Kidney (tissue), 22 donors: ENCODE measurements around the gene EIF2S3B. TPM values are rescaled to one million over a fixed set of nuclear protein-coding genes. Genes with fewer than 3 reads are reported as not detected.

Experiments
- DNase-seq, 5 donors: peaks; one replicate each; pipeline ENCODE4 v3.0.0-alpha.2; 2013 to 2020
- FAIRE-seq: peaks from 2 replicates; lab custom pipeline; 2012; peaks lifted over from hg19 to GRCh38; lab: Jason Lieb, UNC
- H3K27ac ChIP-seq, 2 donors: one replicate each; pipeline ENCODE4 v1.7.0; 2013; ENCODE audit warnings: low read depth in 2 of 2, low read length in 2 of 2, inconsistent platforms in 1 of 2
- H3K27me3 ChIP-seq: one replicate; pipeline ENCODE4 v1.7.1; 2013; ENCODE audit warnings: low read length, inconsistent platforms; ENCODE audit not compliant: control insufficient read depth, insufficient read depth
- H3K36me3 ChIP-seq, 3 donors: one replicate each; pipeline versions ENCODE4 v1.7.0 to v1.7.1; 2013; ENCODE audit warnings: low read length in 3 of 3, control low read depth in 1 of 3, inconsistent platforms in 1 of 3; ENCODE audit not compliant: insufficient read depth in 3 of 3, control insufficient read depth in 2 of 3
- H3K4me1 ChIP-seq, 3 donors: one replicate each; pipeline versions ENCODE4 v1.7.0 to v1.7.1; 2013; ENCODE audit warnings: low read length in 3 of 3, inconsistent platforms in 1 of 3, low read depth in 1 of 3; ENCODE audit not compliant: control insufficient read depth in 2 of 3, insufficient read depth in 2 of 3
- H3K4me3 ChIP-seq, 3 donors: one replicate each; pipeline versions ENCODE4 v1.7.0 to v1.8.1; 2013; ENCODE audit warnings: low read length in 3 of 3, control low read depth in 1 of 3, inconsistent platforms in 1 of 3
- H3K9ac ChIP-seq, 3 donors: one replicate each; pipeline versions ENCODE4 v1.7.0 to v1.7.1; 2013; ENCODE audit warnings: low read length in 3 of 3, control low read depth in 1 of 3, inconsistent platforms in 1 of 3
- H3K9me3 ChIP-seq, 3 donors: one replicate each; pipeline versions ENCODE4 v1.7.0 to v1.7.1; 2013; ENCODE audit warnings: low read length in 3 of 3, control low read depth in 1 of 3, inconsistent platforms in 1 of 3; ENCODE audit not compliant: control insufficient read depth in 2 of 3, insufficient read depth in 1 of 3
- intact Hi-C: fragments of 100-400 bp; cut with DNase I; formaldehyde crosslinking; loops from one replicate; pipeline ENCODE4 v1.11.1; 2022
- long read RNA-seq, 10 donors: library from polyadenylated mRNA in 1 of 10; unstranded in 1 of 10; transcript quantifications; one replicate each; pipeline ENCODE4 v2.0.0 and lab custom pipeline, GENCODE V29; 2021 to 2026
- polyA plus RNA-seq: library from polyadenylated mRNA; stranded (reverse); fragments of 350-450 nt; fragmentation: Illumina TruSeq; extraction: RNeasy Lipid Tissue Mini Kit (QIAGEN cat#74804); gene quantifications from one replicate; pipeline ENCODE4 v1.2.3, GENCODE V29; 2014; ENCODE audit warnings: low read depth, low replicate concordance; ENCODE audit not compliant: insufficient read depth
- total RNA-seq: library from RNA; stranded (reverse); fragmentation: NEBNext Ultra II Directional; extraction: Animal tissue kit (Norgen Biotek cat#: 25700); gene quantifications from one replicate; pipeline ENCODE4 v1.2.1, GENCODE V29; 2021
- TF ChIP-seq, protein P1 (sequence below): IDR thresholded peaks from 3 replicates; pipeline ENCODE4 v1.5.1; 2012; ENCODE audit warnings: mild to moderate bottlenecking, moderate library complexity, borderline replicate concordance; ENCODE audit not compliant: insufficient read depth; ENCODE audit errors: extremely low read depth
- donor health status: control.
- donor health status: control.
- donor health status: control.
- donor health status: control.
- donor health status: control.
- donor health status: DM: yes; HTN: yes; CAD: no.
- donor health status: Normal renal cell carcinoma (clear cell type).

EIF2S3B gene
- 1.5 TPM for total RNA-seq
- polyA plus RNA-seq = not detected
- long read RNA-seq, donor 1 = 0 reads
- long read RNA-seq, donor 2 = 0 reads
- long read RNA-seq, donor 3 = 0 reads
- long read RNA-seq, donor 4, partial matches to known transcripts = 0 of 2 reads
- long read RNA-seq, donor 4, other reads (novel, unspliced or antisense) = 0 of 2 reads
- long read RNA-seq, donor 5, partial matches to known transcripts = 0 of 1 reads
- long read RNA-seq, donor 5, other reads (novel, unspliced or antisense) = 0 of 1 reads
- long read RNA-seq, donor 6 = 0 reads
- long read RNA-seq, donor 7 = 0 reads
- long read RNA-seq, donor 8 = 0 reads
- long read RNA-seq, donor 9 = 0 reads
- long read RNA-seq, donor 10, partial matches to known transcripts = 0 of 1 reads
- long read RNA-seq, donor 10, other reads (novel, unspliced or antisense) = 0 of 1 reads

DNA sequence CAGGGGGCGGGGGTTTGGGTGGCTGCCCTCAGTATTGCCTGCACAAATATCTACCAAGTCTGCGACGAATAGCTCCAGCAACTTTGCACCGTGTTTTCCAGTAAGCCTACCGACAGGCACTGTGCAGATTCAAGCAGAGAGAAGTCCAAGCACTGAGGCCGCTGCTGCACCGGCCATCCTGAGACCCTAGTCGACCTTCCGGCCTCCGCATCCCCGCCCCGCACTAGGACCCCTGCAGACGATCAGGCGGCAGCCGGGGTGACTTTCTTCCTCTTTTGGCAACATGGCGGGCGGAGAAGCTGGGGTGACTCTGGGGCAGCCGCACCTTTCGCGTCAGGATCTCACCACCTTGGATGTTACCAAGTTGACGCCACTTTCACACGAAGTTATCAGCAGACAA is at the start of gene EIF2S3B:
Gene EIF2S3B (plus strand): TSS at position 271 of the 400 bp plus-strand sequence. CDS start 13 bp downstream, at position 284.
- Histone ChIP-seq H3K27ac (no peak within 1 kb of the TSS), H3K36me3 (no peaks in the 10 kb centered on the region), H3K9ac (no peak within 1 kb of the TSS), H3K9me3 (no peaks in the 10 kb centered on the region), H3K4me3 (no peak within 1 kb of the TSS), H3K27me3 (no peaks in the 10 kb centered on the region), H3K4me1 (no peaks in the 10 kb centered on the region)
- intact Hi-C loops = no loop called here
- TF ChIP-seq, protein P1, sequence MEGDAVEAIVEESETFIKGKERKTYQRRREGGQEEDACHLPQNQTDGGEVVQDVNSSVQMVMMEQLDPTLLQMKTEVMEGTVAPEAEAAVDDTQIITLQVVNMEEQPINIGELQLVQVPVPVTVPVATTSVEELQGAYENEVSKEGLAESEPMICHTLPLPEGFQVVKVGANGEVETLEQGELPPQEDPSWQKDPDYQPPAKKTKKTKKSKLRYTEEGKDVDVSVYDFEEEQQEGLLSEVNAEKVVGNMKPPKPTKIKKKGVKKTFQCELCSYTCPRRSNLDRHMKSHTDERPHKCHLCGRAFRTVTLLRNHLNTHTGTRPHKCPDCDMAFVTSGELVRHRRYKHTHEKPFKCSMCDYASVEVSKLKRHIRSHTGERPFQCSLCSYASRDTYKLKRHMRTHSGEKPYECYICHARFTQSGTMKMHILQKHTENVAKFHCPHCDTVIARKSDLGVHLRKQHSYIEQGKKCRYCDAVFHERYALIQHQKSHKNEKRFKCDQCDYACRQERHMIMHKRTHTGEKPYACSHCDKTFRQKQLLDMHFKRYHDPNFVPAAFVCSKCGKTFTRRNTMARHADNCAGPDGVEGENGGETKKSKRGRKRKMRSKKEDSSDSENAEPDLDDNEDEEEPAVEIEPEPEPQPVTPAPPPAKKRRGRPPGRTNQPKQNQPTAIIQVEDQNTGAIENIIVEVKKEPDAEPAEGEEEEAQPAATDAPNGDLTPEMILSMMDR = no peak
- FAIRE-seq (no peak), DNase-seq (peak in 1 of 5 donors; percentile 56)

DNA sequence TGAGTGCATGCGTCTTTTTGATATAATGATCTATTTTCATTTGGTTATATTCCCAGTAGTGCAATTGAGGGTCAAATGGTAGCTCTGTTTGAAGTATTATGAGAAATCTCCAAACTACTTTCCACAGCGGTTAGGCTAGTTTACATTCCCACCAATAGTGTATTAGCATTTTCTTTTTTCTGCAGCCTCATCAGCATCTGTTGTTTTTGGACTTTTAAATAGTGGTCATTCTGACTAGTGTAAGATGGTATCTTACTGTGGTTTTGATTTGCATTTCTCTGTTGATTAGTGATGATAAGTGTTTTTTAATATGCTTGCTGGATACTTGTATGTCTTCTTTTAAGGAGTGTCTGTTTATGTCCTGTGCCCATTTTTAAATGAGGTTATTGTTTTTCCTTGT is 48.8 kb upstream of the EIF2S3B start:
- no peak overlapping the region for H3K4me3 ChIP-seq
- peaks cover 0 to 2% (median 2%) of the 10 kb centered on the region in 3 donors for H3K9me3 ChIP-seq
- H3K4me1 ChIP-seq = no peaks in the 10 kb centered on the region
- H3K9ac ChIP-seq = no peak overlapping the region
- H3K27me3 ChIP-seq = no peaks in the 10 kb centered on the region
- DNase-seq = no peak
- no peak for FAIRE-seq
- intact Hi-C loops = no loop called here
- no peaks in the 10 kb centered on the region for H3K36me3 ChIP-seq
- TF ChIP-seq, protein P1 = no peak
- H3K27ac ChIP-seq = no peak overlapping the region

DNA sequence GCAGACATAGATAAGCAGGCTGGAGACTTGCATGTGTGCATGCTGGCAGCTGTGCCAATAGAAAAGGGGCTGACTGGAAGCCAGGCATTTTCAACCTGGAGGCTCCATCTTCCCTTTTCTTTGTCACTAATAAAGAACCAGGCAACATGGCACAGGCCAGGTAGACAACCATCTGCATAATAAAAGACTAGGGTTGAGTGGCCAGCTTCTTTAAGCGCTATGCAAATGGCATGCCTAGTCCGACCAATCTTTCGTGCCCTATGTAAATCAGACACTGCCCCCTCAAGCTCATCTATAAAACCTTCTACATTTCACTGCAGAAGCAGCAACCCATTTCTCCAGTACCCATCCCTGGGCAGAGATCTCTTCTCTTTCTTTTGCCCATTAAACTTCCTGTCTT is 47.9 kb upstream of the EIF2S3B start:
- no peaks in the 10 kb centered on the region for H3K27me3 ChIP-seq
- no peak for FAIRE-seq

More for the DNA sequence above, 47.9 kb upstream of the EIF2S3B start:
- TF ChIP-seq, protein P1 = no peak
- no peaks in the 10 kb centered on the region for H3K4me1 ChIP-seq
- intact Hi-C loops = no loop called here
- peaks cover 0 to 2% (median 2%) of the 10 kb centered on the region in 3 donors for H3K9me3 ChIP-seq
- no peak overlapping the region for H3K4me3 ChIP-seq
- H3K27ac ChIP-seq = no peak overlapping the region
- no peak for DNase-seq
- H3K36me3 ChIP-seq = no peaks in the 10 kb centered on the region
- no peak overlapping the region for H3K9ac ChIP-seq
